Measurements from ENCODE around the gene NUTF2. TPM values are rescaled to one million over a fixed set of nuclear protein-coding genes. Genes with fewer than 3 reads are reported as not detected.

The NUTF2 gene
- total RNA-seq: 121 and 125 TPM in 2 replicates
- long read RNA-seq, transcript NUTF2-206 (5 exons, 1,119 nt): minor isoform, 7 of 94 reads
- long read RNA-seq, transcript NUTF2-201 (5 exons, 2,321 nt): major isoform, 80 of 94 reads
- long read RNA-seq, partial matches to known transcripts: 5 of 94 reads
- long read RNA-seq, other reads (novel, unspliced or antisense): 2 of 94 reads

DNA sequence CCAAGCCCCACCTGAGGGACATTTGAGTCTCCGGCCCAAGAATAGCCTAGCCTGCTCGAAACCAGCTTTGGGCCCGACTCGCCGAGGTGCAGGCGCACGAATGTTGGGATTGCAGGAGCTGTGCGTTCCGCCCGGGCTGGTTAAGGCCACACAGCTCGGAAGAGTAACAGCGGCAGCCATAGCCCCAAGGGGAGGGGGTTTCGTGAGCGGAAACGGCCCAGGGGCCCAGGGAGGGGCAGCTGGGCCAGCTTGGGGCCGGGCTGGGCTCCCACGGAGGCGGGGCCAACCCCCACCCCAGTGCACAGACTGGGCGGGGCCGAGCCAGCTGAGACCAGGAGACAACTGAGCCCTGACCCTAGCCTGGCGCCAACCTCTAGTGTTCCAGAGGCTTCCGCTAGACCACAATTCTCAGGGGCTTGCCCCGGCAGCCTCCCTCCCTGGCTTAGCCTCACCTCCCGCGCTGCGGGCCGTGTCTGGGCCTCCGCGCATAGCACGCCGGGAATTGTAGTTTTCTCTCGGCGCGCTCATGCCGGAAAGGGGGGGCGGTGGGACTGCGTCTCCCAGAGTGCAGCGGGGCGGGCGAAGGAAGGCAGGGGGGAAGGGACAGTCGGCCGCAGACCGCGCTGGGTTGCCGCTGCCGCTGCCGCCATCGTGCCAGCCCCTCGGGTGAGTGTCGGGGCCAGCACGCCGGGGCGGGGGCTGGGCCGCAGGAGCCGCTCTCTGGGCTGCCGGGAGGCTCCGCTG is at the start of gene NUTF2:
TSS of gene NUTF2 (plus strand) at position 614 of the 744 bp plus-strand sequence. CDS start 18,198 bp downstream, outside the sequence.
- TF ChIP-seq, protein P1, sequence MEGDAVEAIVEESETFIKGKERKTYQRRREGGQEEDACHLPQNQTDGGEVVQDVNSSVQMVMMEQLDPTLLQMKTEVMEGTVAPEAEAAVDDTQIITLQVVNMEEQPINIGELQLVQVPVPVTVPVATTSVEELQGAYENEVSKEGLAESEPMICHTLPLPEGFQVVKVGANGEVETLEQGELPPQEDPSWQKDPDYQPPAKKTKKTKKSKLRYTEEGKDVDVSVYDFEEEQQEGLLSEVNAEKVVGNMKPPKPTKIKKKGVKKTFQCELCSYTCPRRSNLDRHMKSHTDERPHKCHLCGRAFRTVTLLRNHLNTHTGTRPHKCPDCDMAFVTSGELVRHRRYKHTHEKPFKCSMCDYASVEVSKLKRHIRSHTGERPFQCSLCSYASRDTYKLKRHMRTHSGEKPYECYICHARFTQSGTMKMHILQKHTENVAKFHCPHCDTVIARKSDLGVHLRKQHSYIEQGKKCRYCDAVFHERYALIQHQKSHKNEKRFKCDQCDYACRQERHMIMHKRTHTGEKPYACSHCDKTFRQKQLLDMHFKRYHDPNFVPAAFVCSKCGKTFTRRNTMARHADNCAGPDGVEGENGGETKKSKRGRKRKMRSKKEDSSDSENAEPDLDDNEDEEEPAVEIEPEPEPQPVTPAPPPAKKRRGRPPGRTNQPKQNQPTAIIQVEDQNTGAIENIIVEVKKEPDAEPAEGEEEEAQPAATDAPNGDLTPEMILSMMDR (IDR thresholded peaks at IDR 0.05): no peak
- Mint-ChIP-seq H3K27me3 (ENCODE audit: unreplicated experiment) (no peaks in the 10 kb centered on the region), H3K27ac (ENCODE audit: unreplicated experiment) (peak within 1 kb of the TSS; percentile 96), H3K9me3 (ENCODE audit: unreplicated experiment) (no peaks in the 10 kb centered on the region), H3K36me3 (ENCODE audit: unreplicated experiment) (no peaks in the 10 kb centered on the region), H3K4me1 (ENCODE audit: unreplicated experiment) (peaks cover 52% of the 10 kb centered on the region), H3K4me3 (ENCODE audit: unreplicated experiment) (peak within 1 kb of the TSS; percentile 90)
- DNase-seq (ENCODE audit: extremely low spot score, unreplicated experiment): peak; percentile 98

DNA sequence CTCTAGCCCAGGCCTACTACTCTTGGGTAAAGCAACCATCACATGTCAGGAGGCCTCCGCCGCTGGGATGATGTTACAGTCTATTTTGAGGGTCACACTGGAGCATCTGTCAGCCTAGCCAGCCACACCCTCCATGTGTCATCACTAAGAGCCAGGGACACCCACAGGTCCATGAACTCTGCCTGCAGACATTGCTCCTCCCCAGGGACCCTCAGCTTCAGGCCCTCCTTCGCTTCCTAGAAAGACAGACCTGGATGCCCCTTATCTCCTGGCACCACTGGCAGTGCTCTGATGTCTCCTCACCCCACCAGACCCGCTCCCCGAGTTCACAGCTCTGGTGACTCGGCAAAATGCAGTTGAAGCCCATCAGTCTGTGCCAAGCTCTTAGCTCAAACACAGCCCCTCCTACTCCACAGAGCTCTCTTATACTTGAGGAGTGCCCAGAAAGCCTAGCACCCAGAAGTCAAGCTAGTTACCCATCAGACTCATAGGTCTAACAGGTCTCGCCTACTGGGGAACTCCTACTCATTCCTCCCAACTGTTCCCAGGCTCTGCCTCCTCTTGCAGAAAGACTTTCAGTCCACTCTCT is 46.3 kb upstream of the NUTF2 start:
- H3K4me3 Mint-ChIP-seq (ENCODE audit: unreplicated experiment): no peak overlapping the region
- TF ChIP-seq, protein P1 (IDR thresholded peaks at IDR 0.05): no peak
- no peaks in the 10 kb centered on the region for H3K9me3 Mint-ChIP-seq (ENCODE audit: unreplicated experiment)
- H3K36me3 Mint-ChIP-seq (ENCODE audit: unreplicated experiment): peaks cover 16% of the 10 kb centered on the region
- H3K27me3 Mint-ChIP-seq (ENCODE audit: unreplicated experiment): no peaks in the 10 kb centered on the region
- DNase-seq (ENCODE audit: extremely low spot score, unreplicated experiment): no peak
- H3K4me1 Mint-ChIP-seq (ENCODE audit: unreplicated experiment): peaks cover 14% of the 10 kb centered on the region
- peak overlapping the region; percentile 40 for H3K27ac Mint-ChIP-seq (ENCODE audit: unreplicated experiment)

DNA sequence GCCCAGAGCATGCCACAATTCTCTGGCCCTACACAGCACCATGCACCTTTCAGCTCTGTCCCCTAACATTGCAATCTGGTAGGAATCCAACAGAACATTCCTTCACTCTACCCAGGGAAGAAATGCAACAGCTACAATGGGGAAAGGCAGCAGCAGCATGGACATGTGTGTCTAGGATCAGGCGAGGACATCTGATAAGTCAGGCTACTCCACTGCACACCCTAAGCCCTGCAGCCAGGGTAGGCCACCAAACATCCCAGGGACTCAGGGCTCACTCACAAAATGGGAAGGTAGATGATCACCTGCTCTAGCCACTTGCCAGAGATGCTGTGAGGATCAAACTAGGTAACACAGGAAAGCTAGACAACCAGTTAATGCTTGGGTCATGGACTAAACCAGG is 45.5 kb upstream of the NUTF2 start:
- peaks cover 16% of the 10 kb centered on the region for H3K4me1 Mint-ChIP-seq (ENCODE audit: unreplicated experiment)
- no peak for DNase-seq (ENCODE audit: extremely low spot score, unreplicated experiment)
- no peaks in the 10 kb centered on the region for H3K9me3 Mint-ChIP-seq (ENCODE audit: unreplicated experiment)
- TF ChIP-seq, protein P1 (IDR thresholded peaks at IDR 0.05): no peak
- H3K4me3 Mint-ChIP-seq (ENCODE audit: unreplicated experiment): no peak overlapping the region
- no peak overlapping the region for H3K27ac Mint-ChIP-seq (ENCODE audit: unreplicated experiment)
- H3K27me3 Mint-ChIP-seq (ENCODE audit: unreplicated experiment): no peaks in the 10 kb centered on the region
- peaks cover 16% of the 10 kb centered on the region for H3K36me3 Mint-ChIP-seq (ENCODE audit: unreplicated experiment)

DNA sequence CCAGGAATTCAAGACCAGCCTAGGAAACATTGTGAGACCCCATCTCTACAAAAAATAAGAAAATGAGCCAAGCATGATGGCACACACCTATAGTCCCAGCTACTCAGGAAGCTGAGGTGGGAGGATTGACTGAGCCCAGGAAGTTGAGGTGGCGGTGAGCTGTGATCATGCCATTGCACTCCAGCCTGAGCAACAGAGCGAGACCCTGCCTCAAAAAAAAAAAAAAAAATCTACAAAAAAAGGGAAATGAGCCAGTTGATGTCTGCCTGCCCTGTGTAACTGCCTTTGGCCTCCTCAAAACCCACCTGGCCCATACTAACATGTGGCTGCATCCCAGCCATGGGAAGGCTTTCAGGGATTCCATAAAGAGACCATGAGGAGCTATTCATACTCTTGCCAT is 44.9 kb upstream of the NUTF2 start:
- Mint-ChIP-seq H3K4me1 (ENCODE audit: unreplicated experiment) (peaks cover 14% of the 10 kb centered on the region), H3K36me3 (ENCODE audit: unreplicated experiment) (peaks cover 16% of the 10 kb centered on the region), H3K9me3 (ENCODE audit: unreplicated experiment) (no peaks in the 10 kb centered on the region), H3K27me3 (ENCODE audit: unreplicated experiment) (no peaks in the 10 kb centered on the region), H3K27ac (ENCODE audit: unreplicated experiment) (no peak overlapping the region), H3K4me3 (ENCODE audit: unreplicated experiment) (no peak overlapping the region)
- no peak for DNase-seq (ENCODE audit: extremely low spot score, unreplicated experiment)
- TF ChIP-seq, protein P1 (IDR thresholded peaks at IDR 0.05): no peak

DNA sequence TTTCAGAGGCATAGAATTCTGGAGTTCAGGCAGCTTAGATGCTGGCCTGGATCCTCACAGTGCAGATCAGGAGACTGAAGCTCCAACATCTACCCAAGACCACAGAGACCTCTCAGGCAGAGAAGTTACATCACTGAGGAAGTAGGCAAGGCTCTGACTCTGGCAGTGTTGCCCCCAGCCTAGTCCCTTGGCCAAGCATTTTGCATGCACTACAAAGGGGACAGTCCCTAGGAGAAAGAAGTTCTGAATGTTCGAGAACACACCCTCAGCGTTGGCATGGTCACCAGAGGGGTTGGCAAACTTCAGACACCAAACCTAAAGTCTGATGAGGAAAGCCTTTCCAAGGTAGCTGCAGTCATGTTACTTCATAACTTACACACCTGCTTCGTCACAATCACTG is 42.8 kb upstream of the NUTF2 start:
- Mint-ChIP-seq H3K4me3 (ENCODE audit: unreplicated experiment) (no peak overlapping the region), H3K9me3 (ENCODE audit: unreplicated experiment) (no peaks in the 10 kb centered on the region), H3K27me3 (ENCODE audit: unreplicated experiment) (no peaks in the 10 kb centered on the region), H3K27ac (ENCODE audit: unreplicated experiment) (no peak overlapping the region), H3K36me3 (ENCODE audit: unreplicated experiment) (peaks cover 13% of the 10 kb centered on the region), H3K4me1 (ENCODE audit: unreplicated experiment) (peaks cover 19% of the 10 kb centered on the region)
- TF ChIP-seq, protein P1 (IDR thresholded peaks at IDR 0.05): no peak
- DNase-seq (ENCODE audit: extremely low spot score, unreplicated experiment): no peak

Measured in osteocyte (in vitro differentiated cells).